Activated T-cell treated with anti-CD3 and anti-CD28 coated beads, Interleukin-2, amount 50 U/mL, for 4 hours (primary cell): Measurements from ENCODE around the gene SCIMP. TPM values are rescaled to one million over a fixed set of nuclear protein-coding genes. Genes with fewer than 3 reads are reported as not detected.
"Not testable (repeated sequence)": the region's sequence is repeated elsewhere in the genome, so short reads cannot be mapped to it uniquely, and the experiment has no call there.

Experiments
- ATAC-seq, 2 donors: fragments of 200-7000 bp; cut with Tn5 transposase; one replicate each; pipeline ENCODE4 v1.10.0; 2021
- DNase-seq: peaks from one replicate; pipeline ENCODE4 v3.0.0-alpha.2; 2020
- H3K27me3 Mint-ChIP-seq: one replicate; pipeline ENCODE4 v1.8.0; 2021; ENCODE audit warnings: low read depth, mixed read lengths
- H3K36me3 Mint-ChIP-seq: one replicate; pipeline ENCODE4 v1.8.0; 2022; ENCODE audit warnings: mixed read lengths; ENCODE audit not compliant: insufficient read depth
- H3K4me1 Mint-ChIP-seq: one replicate; pipeline ENCODE4 v1.8.0; 2021; ENCODE audit warnings: low read depth, mixed read lengths
- H3K4me3 Mint-ChIP-seq: one replicate; pipeline ENCODE4 v1.8.0; 2021; ENCODE audit warnings: mild to moderate bottlenecking, moderate library complexity, mixed read lengths
- H3K9me3 Mint-ChIP-seq: one replicate; pipeline ENCODE4 v1.8.0; 2021; ENCODE audit warnings: mixed read lengths
- total RNA-seq, 3 donors: library from RNA; stranded (reverse); gene quantifications; one replicate each; pipeline ENCODE4 v1.2.1, GENCODE V29; 2021

The SCIMP gene
- total RNA-seq, 3 donors from 2014 or later = 0.10 TPM; not detected in 2

GRCh38 chr17:5254414-5254813, 19.8 kb upstream of the SCIMP start:
- Mint-ChIP-seq H3K4me3 (no peak overlapping the region), H3K27me3 (no peaks in the 10 kb centered on the region), H3K4me1 (peaks cover 13% of the 10 kb centered on the region), H3K36me3 (no peaks in the 10 kb centered on the region), H3K9me3 (no peaks in the 10 kb centered on the region)
- ATAC-seq (no peak), DNase-seq (no peak)

GRCh38 chr17:5249615-5250014, 15.0 kb upstream of the SCIMP start:
- peak; percentile 69 to 82 for ATAC-seq
- Mint-ChIP-seq H3K36me3 (no peaks in the 10 kb centered on the region), H3K4me3 (no peak overlapping the region), H3K9me3 (no peaks in the 10 kb centered on the region), H3K4me1 (peaks cover 9% of the 10 kb centered on the region), H3K27me3 (no peaks in the 10 kb centered on the region)
- DNase-seq = peak; percentile 57

GRCh38 chr17:5248821-5249479, 14.3 kb upstream of the SCIMP start:
- peaks cover 8% of the 10 kb centered on the region for H3K4me1 Mint-ChIP-seq
- no peaks in the 10 kb centered on the region for H3K36me3 Mint-ChIP-seq
- no peak overlapping the region for H3K4me3 Mint-ChIP-seq
- DNase-seq = no peak
- H3K9me3 Mint-ChIP-seq = no peaks in the 10 kb centered on the region
- no peak for ATAC-seq
- no peaks in the 10 kb centered on the region for H3K27me3 Mint-ChIP-seq

GRCh38 chr17:5247621-5248020, 13.0 kb upstream of the SCIMP start:
- no peak for ATAC-seq
- DNase-seq = no peak
- Mint-ChIP-seq H3K4me1 (peaks cover 17% of the 10 kb centered on the region), H3K4me3 (no peak overlapping the region), H3K9me3 (no peaks in the 10 kb centered on the region), H3K27me3 (no peaks in the 10 kb centered on the region), H3K36me3 (no peaks in the 10 kb centered on the region)

- H3K27me3 Mint-ChIP-seq = no peaks in the 10 kb centered on the region
- ATAC-seq (peak; percentile 53 to 65), DNase-seq (no peak)
- peaks cover 41% of the 10 kb centered on the region for H3K4me1 Mint-ChIP-seq
- H3K4me3 Mint-ChIP-seq = peak overlapping the region; percentile 27
- H3K36me3 Mint-ChIP-seq = no peaks in the 10 kb centered on the region
- peaks cover 2% of the 10 kb centered on the region for H3K9me3 Mint-ChIP-seq
Measured at GRCh38 chr17:5241861-5242671, 7.4 kb upstream of the SCIMP start.

GRCh38 chr17:5239769-5240168, 5.1 kb upstream of the SCIMP start:
- not testable (repeated sequence) for H3K4me3 Mint-ChIP-seq, H3K9me3 Mint-ChIP-seq, ATAC-seq, H3K27me3 Mint-ChIP-seq, H3K36me3 Mint-ChIP-seq, DNase-seq
- peaks cover 48% of the 10 kb centered on the region for H3K4me1 Mint-ChIP-seq

GRCh38 chr17:5238333-5238732, 3.7 kb upstream of the SCIMP start:
- DNase-seq (no peak), ATAC-seq (no peak)
- no peak overlapping the region for H3K4me3 Mint-ChIP-seq
- peaks cover 49% of the 10 kb centered on the region for H3K4me1 Mint-ChIP-seq
- H3K36me3 Mint-ChIP-seq = no peaks in the 10 kb centered on the region
- H3K27me3 Mint-ChIP-seq = no peaks in the 10 kb centered on the region
- peaks cover 3% of the 10 kb centered on the region for H3K9me3 Mint-ChIP-seq

- peak; percentile 10 for DNase-seq
- no peaks in the 10 kb centered on the region for H3K36me3 Mint-ChIP-seq
- no peaks in the 10 kb centered on the region for H3K27me3 Mint-ChIP-seq
- peaks cover 3% of the 10 kb centered on the region for H3K9me3 Mint-ChIP-seq
- no peak overlapping the region for H3K4me3 Mint-ChIP-seq
- peak; percentile 61 to 81 for ATAC-seq
- H3K4me1 Mint-ChIP-seq = peaks cover 41% of the 10 kb centered on the region
Measured at GRCh38 chr17:5237541-5238016, 2.9 kb upstream of the SCIMP start.

GRCh38 chr17:5236938-5237540, 2.4 kb upstream of the SCIMP start:
- Mint-ChIP-seq H3K36me3 (no peaks in the 10 kb centered on the region), H3K4me1 (peaks cover 37% of the 10 kb centered on the region), H3K9me3 (peaks cover 3% of the 10 kb centered on the region), H3K4me3 (no peak overlapping the region), H3K27me3 (no peaks in the 10 kb centered on the region)
- no peak for ATAC-seq
- no peak for DNase-seq

GRCh38 chr17:5233492-5233891, 1.2 kb downstream of the SCIMP start:
- not testable (repeated sequence) for H3K27me3 Mint-ChIP-seq, H3K9me3 Mint-ChIP-seq, H3K4me3 Mint-ChIP-seq, DNase-seq, ATAC-seq, H3K36me3 Mint-ChIP-seq
- peaks cover 35% of the 10 kb centered on the region for H3K4me1 Mint-ChIP-seq

- ATAC-seq (peak in 1 of 2 donors; percentile 65), DNase-seq (no peak)
- H3K4me1 Mint-ChIP-seq = peaks cover 30% of the 10 kb centered on the region
- peaks cover 8% of the 10 kb centered on the region for H3K36me3 Mint-ChIP-seq
- H3K4me3 Mint-ChIP-seq = no peak overlapping the region
- H3K9me3 Mint-ChIP-seq = no peaks in the 10 kb centered on the region
- no peaks in the 10 kb centered on the region for H3K27me3 Mint-ChIP-seq
Measured at GRCh38 chr17:5226940-5227878, 7.5 kb downstream of the SCIMP start.

- Mint-ChIP-seq H3K4me1 (peaks cover 38% of the 10 kb centered on the region), H3K36me3 (peaks cover 11% of the 10 kb centered on the region), H3K9me3 (no peaks in the 10 kb centered on the region), H3K27me3 (no peaks in the 10 kb centered on the region), H3K4me3 (peak overlapping the region; percentile 35)
- DNase-seq = no peak
- ATAC-seq = no peak
Measured at GRCh38 chr17:5225668-5226457, 8.8 kb downstream of the SCIMP start.

- not testable (repeated sequence) for H3K27me3 Mint-ChIP-seq, DNase-seq, H3K9me3 Mint-ChIP-seq, ATAC-seq, H3K4me3 Mint-ChIP-seq
- Mint-ChIP-seq H3K4me1 (peaks cover 20% of the 10 kb centered on the region), H3K36me3 (peaks cover 13% of the 10 kb centered on the region)
Measured at GRCh38 chr17:5221912-5222311, 12.7 kb downstream of the SCIMP start.
